Activated CD4-positive, alpha-beta memory T cell treated with anti-CD3 and anti-CD28 coated beads for 36 hours (primary cell): ENCODE results near the gene CTIF. TPM values are rescaled to one million over a fixed set of nuclear protein-coding genes. Genes with fewer than 3 reads are reported as not detected.
A peak's percentile ranks its signal among the peaks of the same experiment; 100 is the strongest.

Experiments used
- CTCF ChIA-PET: fragments of 350-600 bp; sonication (Branson Sonifier 250); formaldehyde crosslinking; loops from one replicate; lab custom pipeline; 2021; ENCODE audit warnings: antibody characterized with exemption, inconsistent platforms; lab: Charles Lee
- POLR2A ChIA-PET: fragments of 350-600 bp; sonication (Branson Sonifier 250); formaldehyde crosslinking; loops from one replicate; lab custom pipeline; 2021; ENCODE audit warnings: antibody characterized with exemption; lab: Charles Lee
- DNase-seq: peaks from one replicate; pipeline ENCODE4 v3.0.0-alpha.2; 2020
- H3K27ac Mint-ChIP-seq: one replicate; pipeline ENCODE4 v1.8.0; 2021; ENCODE audit warnings: mixed read lengths
- H3K27me3 Mint-ChIP-seq: one replicate; pipeline ENCODE4 v1.8.0; 2021; ENCODE audit warnings: mixed read lengths
- H3K36me3 Mint-ChIP-seq: one replicate; pipeline ENCODE4 v1.8.0; 2021; ENCODE audit warnings: mixed read lengths
- H3K4me1 Mint-ChIP-seq: one replicate; pipeline ENCODE4 v1.8.0; 2021; ENCODE audit warnings: low read depth, mixed read lengths
- H3K4me3 Mint-ChIP-seq: one replicate; pipeline ENCODE4 v1.8.0; 2021; ENCODE audit warnings: mild to moderate bottlenecking, mixed read lengths
- H3K9me3 Mint-ChIP-seq: one replicate; pipeline ENCODE4 v1.8.0; 2021; ENCODE audit warnings: mixed read lengths
- intact Hi-C: fragments of 100-400 bp; cut with micrococcal nuclease; formaldehyde crosslinking; loops from one replicate; pipeline ENCODE4 v1.15.1; 2023
- total RNA-seq, 2 experiments: library from RNA; stranded (reverse); gene quantifications; one replicate each; pipeline ENCODE4 v1.2.3, GENCODE V29; 2021

Gene CTIF
- total RNA-seq, 2 experiments from 2014 or later = 4.6 to 5.8 TPM

GRCh38 chr18:48892146-48892855 lies 353.5 kb downstream of the CTIF start:
- POLR2A ChIA-PET = no interaction called here
- Mint-ChIP-seq H3K4me3 (no peak overlapping the region), H3K36me3 (no peaks in the 10 kb centered on the region), H3K27ac (no peak overlapping the region), H3K9me3 (no peaks in the 10 kb centered on the region), H3K4me1 (peaks cover 3% of the 10 kb centered on the region), H3K27me3 (no peaks in the 10 kb centered on the region)
- intact Hi-C loops = no loop called here
- DNase-seq = no peak
- CTCF ChIA-PET = no interaction called here

GRCh38 chr18:48893061-48893607 lies 354.3 kb downstream of the CTIF start:
- no peaks in the 10 kb centered on the region for H3K36me3 Mint-ChIP-seq
- no peaks in the 10 kb centered on the region for H3K27me3 Mint-ChIP-seq
- no peaks in the 10 kb centered on the region for H3K9me3 Mint-ChIP-seq
- no peak overlapping the region for H3K4me3 Mint-ChIP-seq
- POLR2A ChIA-PET = no interaction called here
- H3K4me1 Mint-ChIP-seq = peaks cover 3% of the 10 kb centered on the region
- intact Hi-C loops = no loop called here
- DNase-seq = no peak
- H3K27ac Mint-ChIP-seq = no peak overlapping the region
- CTCF ChIA-PET = no interaction called here

GRCh38 chr18:48893608-48894600 lies 355.1 kb downstream of the CTIF start:
- intact Hi-C loops = no loop called here
- no peak for DNase-seq
- Mint-ChIP-seq H3K27ac (no peak overlapping the region), H3K27me3 (no peaks in the 10 kb centered on the region), H3K4me1 (peaks cover 3% of the 10 kb centered on the region), H3K36me3 (no peaks in the 10 kb centered on the region), H3K9me3 (no peaks in the 10 kb centered on the region), H3K4me3 (no peak overlapping the region)
- ChIA-PET POLR2A (no interaction called here), CTCF (no interaction called here)

GRCh38 chr18:48894799-48895346 lies 356.0 kb downstream of the CTIF start:
- Mint-ChIP-seq H3K27ac (no peak overlapping the region), H3K36me3 (no peaks in the 10 kb centered on the region), H3K4me3 (no peak overlapping the region), H3K4me1 (peaks cover 10% of the 10 kb centered on the region), H3K27me3 (no peaks in the 10 kb centered on the region), H3K9me3 (peaks cover 6% of the 10 kb centered on the region)
- ChIA-PET CTCF (no interaction called here), POLR2A (interaction anchor here (0.8 kb wide), 1 partner anchor 30 kb away, joined by 4 read pairs; no protein-coding TSS in a partner anchor)
- DNase-seq = no peak
- intact Hi-C loops = no loop called here

GRCh38 chr18:48896326-48896874 lies 357.6 kb downstream of the CTIF start:
- Mint-ChIP-seq H3K27me3 (no peaks in the 10 kb centered on the region), H3K4me3 (no peak overlapping the region), H3K4me1 (peaks cover 11% of the 10 kb centered on the region), H3K27ac (no peak overlapping the region), H3K36me3 (no peaks in the 10 kb centered on the region), H3K9me3 (peaks cover 6% of the 10 kb centered on the region)
- ChIA-PET POLR2A (no interaction called here), CTCF (no interaction called here)
- intact Hi-C loops = no loop called here
- no peak for DNase-seq

- intact Hi-C loops = no loop called here
- Mint-ChIP-seq H3K27ac (no peak overlapping the region), H3K27me3 (no peaks in the 10 kb centered on the region), H3K36me3 (no peaks in the 10 kb centered on the region), H3K4me1 (peaks cover 11% of the 10 kb centered on the region), H3K4me3 (no peak overlapping the region), H3K9me3 (peaks cover 6% of the 10 kb centered on the region)
- CTCF ChIA-PET = no interaction called here
- POLR2A ChIA-PET = no interaction called here
- peak; percentile 61 for DNase-seq
These were observed 358.2 kb downstream of the CTIF start for GRCh38 chr18:48896875-48897511.

GRCh38 chr18:48897531-48897930 lies 358.7 kb downstream of the CTIF start:
- DNase-seq = no peak
- intact Hi-C loops = no loop called here
- no peaks in the 10 kb centered on the region for H3K36me3 Mint-ChIP-seq
- H3K9me3 Mint-ChIP-seq = peaks cover 6% of the 10 kb centered on the region
- no peak overlapping the region for H3K27ac Mint-ChIP-seq
- H3K27me3 Mint-ChIP-seq = no peaks in the 10 kb centered on the region
- POLR2A ChIA-PET = no interaction called here
- peaks cover 11% of the 10 kb centered on the region for H3K4me1 Mint-ChIP-seq
- CTCF ChIA-PET = no interaction called here
- H3K4me3 Mint-ChIP-seq = no peak overlapping the region

- no peaks in the 10 kb centered on the region for H3K27me3 Mint-ChIP-seq
- intact Hi-C loops = no loop called here
- peaks cover 11% of the 10 kb centered on the region for H3K4me1 Mint-ChIP-seq
- no peaks in the 10 kb centered on the region for H3K36me3 Mint-ChIP-seq
- H3K27ac Mint-ChIP-seq = no peak overlapping the region
- POLR2A ChIA-PET = no interaction called here
- H3K4me3 Mint-ChIP-seq = no peak overlapping the region
- H3K9me3 Mint-ChIP-seq = peaks cover 6% of the 10 kb centered on the region
- DNase-seq = no peak
- CTCF ChIA-PET = no interaction called here
These were observed 359.7 kb downstream of the CTIF start for GRCh38 chr18:48898521-48898920.

- CTCF ChIA-PET = no interaction called here
- H3K36me3 Mint-ChIP-seq = no peaks in the 10 kb centered on the region
- H3K27me3 Mint-ChIP-seq = no peaks in the 10 kb centered on the region
- no peak for DNase-seq
- no peak overlapping the region for H3K27ac Mint-ChIP-seq
- peak overlapping the region; percentile 8 for H3K4me3 Mint-ChIP-seq
- peaks cover 11% of the 10 kb centered on the region for H3K4me1 Mint-ChIP-seq
- H3K9me3 Mint-ChIP-seq = peaks cover 13% of the 10 kb centered on the region
- intact Hi-C loops = no loop called here
- POLR2A ChIA-PET = no interaction called here
These were observed 360.8 kb downstream of the CTIF start for GRCh38 chr18:48899558-48900174.

GRCh38 chr18:48900469-48900868 lies 361.6 kb downstream of the CTIF start:
- intact Hi-C loops = no loop called here
- CTCF ChIA-PET = no interaction called here
- no peak overlapping the region for H3K4me3 Mint-ChIP-seq
- H3K4me1 Mint-ChIP-seq = peaks cover 11% of the 10 kb centered on the region
- H3K27me3 Mint-ChIP-seq = no peaks in the 10 kb centered on the region
- POLR2A ChIA-PET = no interaction called here
- no peak for DNase-seq
- H3K9me3 Mint-ChIP-seq = peaks cover 17% of the 10 kb centered on the region
- H3K27ac Mint-ChIP-seq = no peak overlapping the region
- no peaks in the 10 kb centered on the region for H3K36me3 Mint-ChIP-seq
